Activated CD4-positive, alpha-beta T cell treated with anti-CD3 and anti-CD28 coated beads for 48 hours (primary cell): ENCODE measurements around the gene IPO7.
"Not testable (repeated sequence)": the region's sequence is repeated elsewhere in the genome, so short reads cannot be mapped to it uniquely, and the experiment has no call there.

ENCODE experiments used
- DNase-seq: peaks from one replicate; pipeline ENCODE4 v3.0.0-alpha.2; 2020

Gene IPO7

DNA sequence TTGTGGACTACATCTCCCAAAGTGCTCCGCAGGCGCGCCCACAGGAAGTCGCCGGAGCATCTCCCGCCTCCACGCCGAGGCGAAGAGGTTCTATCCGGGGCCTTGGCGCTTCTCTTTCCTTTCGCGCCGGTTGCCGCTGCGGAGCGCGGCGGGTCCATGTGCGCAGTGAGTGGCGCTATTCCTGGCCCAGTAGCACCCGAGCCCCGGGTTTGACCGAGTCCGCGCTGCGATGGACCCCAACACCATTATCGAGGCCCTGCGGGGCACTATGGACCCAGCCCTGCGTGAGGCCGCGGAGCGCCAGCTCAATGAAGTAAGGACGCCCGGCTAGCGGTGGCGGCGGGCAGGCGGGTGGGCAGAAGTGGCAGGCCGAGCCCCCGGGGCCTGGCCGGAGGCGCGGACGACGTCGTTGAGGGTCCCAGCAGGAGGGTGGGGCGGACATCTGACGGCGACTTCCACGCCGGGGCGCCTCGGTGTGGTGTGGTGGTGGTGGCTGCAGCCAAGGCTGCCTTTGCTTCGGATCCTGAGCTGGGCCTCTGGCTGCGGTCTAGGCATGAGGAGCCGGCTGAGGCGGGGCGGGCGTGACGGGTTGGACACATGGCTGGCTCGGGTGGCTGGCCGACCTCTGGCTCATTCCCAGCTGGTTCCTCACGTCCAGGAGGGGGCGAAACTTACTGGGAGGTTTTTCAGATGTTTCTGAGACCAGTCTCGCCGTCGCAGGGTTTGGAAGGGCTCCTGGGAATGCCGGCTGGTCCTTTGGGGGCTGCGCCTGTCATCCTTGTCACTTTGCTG lies at the start of gene IPO7:
IPO7 (plus strand) TSS at position 118 of the 792 bp plus-strand sequence; CDS start at position 230, 112 bp downstream.
- peak; percentile 94 for DNase-seq

DNA sequence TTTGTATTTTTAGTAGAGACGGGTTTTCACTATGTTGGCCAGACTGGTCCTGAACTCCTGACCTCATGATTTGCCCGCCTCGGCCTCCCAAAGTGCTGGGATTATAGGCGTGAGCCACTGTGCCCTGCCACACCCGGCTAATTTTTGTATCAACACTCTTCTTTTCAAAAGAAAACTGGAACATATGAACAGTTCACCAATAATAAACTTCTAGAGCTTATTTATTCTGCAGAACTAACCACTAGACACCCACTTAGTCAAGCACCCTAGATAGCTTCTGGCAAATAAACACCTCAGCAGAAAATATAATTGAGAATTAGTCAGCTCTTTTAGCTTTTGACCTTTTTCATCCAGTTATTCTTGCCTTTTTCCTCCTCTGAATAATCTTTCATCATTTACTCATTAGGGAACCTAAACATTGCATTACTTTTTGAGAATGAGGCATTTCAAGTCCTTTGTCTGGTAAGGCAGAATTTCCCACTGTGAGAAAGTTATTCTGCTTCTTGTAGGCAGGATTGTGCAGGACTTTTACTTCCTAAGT lies 42.7 kb upstream of the IPO7 start:
- no peak for DNase-seq

DNA sequence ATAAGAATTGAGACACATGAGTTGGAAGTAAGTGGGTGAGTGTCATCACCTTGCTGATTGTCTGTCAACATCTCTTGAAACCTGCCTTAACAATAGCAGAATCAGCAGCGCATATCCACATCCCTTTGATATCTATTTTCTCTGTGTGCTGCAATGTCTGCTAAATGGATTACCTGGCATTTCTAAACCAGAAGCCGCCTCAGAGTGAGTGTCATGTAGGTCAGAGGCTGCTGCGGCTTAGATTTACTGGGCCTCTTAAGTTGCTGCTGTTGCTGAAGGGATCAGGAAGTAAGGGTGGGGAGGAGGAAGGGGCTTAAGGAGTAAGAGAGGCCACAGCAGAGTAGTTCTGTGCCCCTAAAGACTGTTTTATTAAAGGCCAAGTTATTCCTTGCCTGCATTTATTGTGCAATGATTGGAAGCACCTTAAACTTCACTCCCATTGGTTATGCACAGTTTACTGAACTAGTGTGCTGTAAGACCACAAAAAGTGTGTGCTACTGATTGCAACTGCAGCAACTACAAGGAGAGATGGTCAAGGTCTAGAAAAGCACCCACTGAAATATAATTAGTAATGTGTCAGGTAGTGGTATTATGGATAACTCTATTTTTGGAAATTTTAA lies 40.3 kb upstream of the IPO7 start:
- DNase-seq = no peak

DNA sequence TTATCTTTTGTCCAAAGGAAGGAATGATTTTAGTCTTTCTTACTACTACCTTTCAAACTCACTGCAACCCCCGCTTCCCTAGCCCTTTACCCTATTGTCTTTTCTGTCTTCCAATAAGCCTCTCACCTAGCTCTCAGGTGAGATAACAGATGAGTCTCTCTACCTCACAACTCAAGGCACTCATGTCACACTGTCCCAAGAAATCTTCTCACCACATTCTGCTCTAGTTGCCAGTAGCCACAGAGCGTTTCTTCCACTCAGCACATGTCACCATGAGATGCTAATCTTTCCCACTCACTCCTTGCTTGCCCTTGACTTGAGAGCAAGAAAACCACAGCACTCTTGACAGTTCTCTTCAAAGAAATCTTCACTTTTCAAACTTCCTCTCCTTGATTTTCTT lies 37.4 kb upstream of the IPO7 start:
- no peak for DNase-seq

DNA sequence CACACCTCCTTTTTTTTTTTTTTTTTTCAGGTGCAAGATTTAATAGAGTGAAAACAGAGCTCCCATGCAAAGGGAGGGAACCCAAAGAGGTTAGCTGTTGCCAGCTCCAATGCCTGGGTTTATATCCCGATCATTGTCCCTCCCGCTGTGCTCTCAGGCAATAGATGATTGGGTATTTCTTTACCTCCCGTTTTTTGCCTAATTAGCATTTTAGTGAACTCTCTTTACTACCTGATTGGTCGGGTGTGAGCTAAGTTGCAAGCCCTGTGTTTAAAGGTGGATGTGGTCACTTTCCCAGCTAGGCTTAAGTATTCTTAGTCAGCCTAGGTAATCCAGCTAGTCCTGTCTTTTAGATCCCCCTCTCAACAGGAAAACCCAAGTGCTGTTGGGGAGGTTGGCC lies 36.7 kb upstream of the IPO7 start:
- DNase-seq = not testable (repeated sequence)

DNA sequence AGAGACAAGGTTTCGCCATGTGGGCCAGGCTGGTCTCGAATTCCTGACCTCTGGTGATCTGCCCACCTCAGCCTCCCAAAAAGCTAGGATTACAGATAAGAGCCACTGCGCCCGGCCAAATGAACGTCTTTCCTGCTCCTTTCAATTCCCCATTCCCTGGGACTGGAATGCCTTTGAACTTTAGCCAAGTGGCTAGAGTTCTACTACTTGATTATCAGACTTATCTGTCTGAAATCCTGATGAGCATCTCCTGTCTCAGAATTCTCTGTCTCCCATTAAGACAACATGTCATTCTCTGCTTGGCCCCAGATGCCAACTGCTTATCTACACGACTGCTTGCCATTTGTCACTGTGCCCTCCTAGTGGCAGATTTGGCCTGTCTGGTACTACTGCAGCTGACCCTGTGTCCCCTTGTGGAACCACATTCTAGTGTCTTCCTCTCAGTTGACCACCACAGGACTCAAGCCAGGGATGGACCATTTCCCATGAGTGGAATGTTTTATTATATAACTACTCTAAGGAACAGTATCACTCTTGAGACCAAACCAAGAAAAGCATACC lies 33.1 kb upstream of the IPO7 start:
- DNase-seq = no peak

DNA sequence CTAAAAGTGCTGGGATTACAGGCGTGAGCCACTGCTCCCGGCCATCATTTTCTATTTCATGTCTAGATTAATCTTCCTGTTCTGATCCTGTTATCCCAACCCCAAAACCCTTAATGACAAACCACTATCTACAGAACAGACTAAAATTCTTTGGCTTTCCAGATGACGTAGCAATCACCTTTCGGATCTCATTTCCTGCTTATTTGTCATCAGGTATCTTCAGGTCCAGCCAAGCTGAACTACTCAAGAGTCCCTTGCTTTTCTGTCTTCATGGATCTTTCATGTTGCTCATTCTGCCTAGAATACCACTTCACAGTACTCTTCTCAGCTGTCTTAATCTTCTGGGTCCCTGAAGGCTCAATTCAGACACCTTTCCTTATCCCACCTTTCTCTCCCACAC lies 27.4 kb upstream of the IPO7 start:
- no peak for DNase-seq

DNA sequence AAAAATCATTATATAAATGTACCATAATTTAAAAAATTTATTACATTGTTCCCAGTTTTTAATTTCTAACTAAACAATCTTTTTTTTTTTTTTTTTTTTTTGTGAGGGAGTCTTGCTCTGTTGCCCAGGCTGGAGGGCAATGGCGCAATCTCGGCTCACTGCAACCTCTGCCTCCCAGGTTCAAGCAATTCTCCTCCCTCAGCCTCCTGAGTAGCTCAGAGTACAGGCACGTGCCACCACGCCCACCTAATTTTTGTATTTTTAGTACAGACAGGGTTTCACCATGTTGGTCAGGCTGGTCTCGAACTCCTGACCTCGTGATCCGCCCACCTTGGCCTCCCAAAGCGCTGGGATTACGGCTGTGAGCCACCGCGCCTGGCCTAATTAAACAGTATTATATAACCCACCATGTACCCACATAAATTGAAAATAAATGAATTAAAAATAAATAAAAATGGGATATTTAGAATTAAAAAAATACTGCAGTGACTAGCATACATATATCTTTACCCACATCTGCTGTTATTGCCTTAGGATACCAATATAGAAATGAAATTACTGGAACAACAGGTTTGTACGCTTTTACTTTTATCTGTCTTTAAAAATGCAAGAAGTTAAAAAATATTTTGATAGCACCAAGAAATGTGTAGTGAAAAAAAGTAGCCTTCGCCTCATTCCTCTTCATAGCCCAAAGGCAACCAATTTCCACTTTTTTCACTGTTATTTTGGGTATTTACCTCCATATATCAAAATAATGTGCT lies 23.4 kb upstream of the IPO7 start:
- not testable (repeated sequence) for DNase-seq

DNA sequence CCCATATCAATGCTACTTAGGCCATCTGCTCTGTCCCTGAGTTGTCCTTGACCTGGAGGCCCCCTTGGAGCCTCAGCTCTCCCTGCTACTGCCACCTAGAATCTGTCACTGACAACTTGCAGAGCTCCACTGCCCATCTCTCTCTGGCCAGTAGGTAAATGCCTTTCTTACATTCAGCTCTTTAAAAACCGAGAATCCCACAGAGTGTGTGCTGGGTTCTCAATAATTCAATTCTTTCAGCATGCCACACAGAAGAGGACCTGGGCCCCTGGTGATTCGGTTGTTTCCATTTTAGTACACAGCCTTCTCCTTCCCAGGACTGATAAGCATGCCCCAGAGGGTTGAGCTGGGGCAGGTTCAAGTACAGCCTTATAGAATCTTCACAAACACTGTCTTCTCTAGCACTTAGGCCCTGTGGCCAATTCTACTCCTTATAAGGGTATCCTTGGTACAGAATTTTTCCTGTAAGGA lies 22.0 kb upstream of the IPO7 start:
- peak; percentile 33 for DNase-seq

DNA sequence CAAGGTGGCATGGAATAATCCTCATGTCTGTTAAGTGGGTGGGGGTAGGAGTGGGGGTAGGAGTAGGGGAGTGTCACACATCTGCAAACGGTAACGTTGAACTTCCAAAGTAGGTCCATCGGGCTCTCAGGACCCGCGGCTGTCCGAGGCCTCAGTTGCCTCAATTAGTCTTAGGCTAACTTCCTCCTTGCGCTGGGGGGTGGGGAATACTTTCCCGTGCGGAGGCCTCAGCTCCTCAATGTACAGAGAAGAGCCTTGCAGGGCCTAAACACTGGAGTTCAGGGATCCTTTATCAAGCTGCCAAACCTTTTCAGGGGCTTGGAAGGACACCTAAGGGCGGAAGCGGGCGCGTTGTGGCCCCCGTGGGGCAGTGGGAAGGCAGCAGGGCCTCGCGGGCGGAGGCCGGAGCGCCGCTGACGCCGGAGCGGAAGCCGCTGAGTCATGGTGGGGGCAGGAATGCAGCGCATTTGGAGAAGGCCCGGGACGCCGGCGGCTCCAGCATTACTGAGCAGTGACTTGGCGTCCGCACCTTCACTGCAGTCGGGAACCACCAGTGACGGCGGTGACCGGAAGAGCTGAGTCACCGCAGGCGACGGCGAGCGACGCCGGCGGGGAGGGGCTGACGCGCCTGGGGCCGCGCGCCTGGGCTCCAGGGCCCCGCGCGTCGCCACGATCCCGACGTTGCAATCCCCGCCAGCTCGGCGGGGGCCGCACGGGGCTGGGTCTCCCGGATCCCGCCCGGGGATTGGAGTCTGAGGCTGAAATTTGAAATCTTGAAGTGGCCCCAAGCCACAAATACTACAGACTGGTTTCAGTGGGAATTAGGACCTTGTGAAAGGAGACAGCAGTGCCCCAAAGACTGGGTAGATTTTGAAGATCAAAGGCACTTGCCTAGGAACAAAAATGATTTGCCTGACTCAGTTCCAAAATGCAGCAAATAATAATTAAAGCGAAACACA lies 20.2 kb upstream of the IPO7 start:
- DNase-seq = peak; percentile 88

DNA sequence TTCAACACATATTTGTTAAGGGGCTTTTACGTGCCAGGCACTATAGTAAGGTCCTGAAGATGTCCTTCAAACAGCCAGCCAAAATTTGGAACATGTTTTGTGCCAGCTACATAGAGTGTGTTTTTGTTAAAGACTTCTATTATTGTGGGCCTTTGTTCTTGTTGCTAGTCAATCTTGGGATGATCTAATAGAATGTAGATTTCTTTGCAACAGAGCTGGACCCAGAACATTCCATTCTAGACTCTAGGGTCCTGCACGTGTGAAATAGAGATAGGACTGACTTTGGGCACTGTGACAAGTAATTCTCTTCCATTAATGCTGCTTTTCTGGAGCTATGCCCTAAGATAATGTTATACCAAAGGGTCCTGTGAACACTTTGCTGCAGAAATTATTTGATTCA lies 16.9 kb upstream of the IPO7 start:
- no peak for DNase-seq

DNA sequence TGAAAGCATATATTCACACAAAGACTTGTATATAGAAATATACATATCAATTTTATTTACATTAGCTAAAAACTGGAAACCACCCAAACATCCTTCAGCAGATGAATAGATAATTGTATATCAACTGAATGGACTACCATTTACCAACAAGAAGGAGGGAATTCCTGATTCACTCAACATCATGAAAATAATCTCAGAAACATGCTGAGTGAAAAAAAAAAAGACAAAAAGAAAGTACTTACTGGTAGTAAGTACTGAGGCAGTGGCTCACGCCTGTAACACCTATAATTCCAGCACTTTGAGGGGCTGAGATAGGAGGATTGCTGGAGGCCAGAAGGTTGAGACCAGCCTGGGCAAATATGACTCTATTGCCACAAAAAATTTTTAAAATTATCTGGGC lies 7.4 kb upstream of the IPO7 start:
- no peak for DNase-seq

DNA sequence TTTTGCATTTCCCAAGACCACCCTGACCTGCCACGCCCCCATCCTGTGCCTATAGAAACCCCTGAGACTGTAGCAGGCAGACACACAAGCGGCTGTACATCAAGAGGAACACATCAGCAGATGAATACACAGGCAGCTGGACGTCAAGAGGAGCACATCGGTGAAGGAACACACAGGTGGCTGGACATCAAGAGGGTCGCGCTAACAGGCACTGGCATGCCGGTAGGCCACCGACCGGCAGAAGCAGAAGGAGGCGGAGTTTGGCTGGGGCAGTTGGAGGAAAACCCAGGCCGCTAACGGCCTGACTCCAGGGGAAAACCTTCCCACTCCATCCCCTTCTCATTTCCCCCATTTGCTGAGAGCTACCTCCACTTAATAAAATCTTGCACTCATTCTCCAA lies 5.4 kb upstream of the IPO7 start:
- DNase-seq = no peak

DNA sequence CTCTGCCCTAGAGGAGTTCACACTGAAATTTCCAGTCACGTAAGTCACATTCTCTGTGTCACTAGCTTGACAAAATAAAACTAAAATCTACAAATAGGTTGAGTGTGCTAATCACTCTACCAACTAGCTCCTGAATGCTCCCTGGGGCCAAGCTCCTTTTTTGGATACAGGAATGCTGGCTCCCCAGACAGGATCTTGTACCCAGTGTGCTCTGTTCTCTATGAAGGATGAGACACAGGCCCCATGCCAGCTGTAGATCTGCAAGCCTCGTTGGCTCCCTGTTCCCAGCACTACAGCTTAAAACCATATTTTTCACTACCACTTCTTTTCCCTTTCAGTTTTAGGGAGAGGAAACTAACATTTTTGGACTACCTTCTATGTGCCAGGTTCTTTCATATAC lies 3.7 kb upstream of the IPO7 start:
- DNase-seq = no peak

DNA sequence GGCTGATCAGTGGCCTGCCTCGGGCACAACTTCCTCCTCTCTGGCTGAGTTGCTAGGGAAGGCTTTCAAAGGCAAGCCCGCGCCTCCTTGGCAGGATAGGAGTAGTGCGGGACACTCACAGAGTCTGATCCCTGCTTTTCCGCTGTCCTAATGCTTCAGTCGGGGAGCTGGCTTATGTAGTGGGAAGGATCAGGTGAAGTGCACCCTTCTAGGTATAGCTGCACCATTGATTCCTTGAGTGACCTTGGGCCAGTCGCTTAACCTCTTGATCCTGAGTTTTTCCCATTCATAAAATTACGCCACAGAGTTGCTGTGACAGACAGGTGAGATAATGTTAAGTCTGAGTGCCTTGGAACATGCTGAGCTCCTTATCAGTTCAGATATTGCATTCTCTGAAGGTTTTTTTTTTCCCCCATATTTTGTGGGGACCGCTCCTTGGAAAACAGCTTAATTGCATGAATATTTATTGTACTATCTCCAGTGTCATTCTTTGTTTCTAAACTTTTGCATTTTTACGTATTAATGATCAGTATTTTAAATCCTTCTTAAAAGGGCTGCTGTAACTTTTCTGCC lies 961 bp downstream of the IPO7 start:
- peak; percentile 36 for DNase-seq

DNA sequence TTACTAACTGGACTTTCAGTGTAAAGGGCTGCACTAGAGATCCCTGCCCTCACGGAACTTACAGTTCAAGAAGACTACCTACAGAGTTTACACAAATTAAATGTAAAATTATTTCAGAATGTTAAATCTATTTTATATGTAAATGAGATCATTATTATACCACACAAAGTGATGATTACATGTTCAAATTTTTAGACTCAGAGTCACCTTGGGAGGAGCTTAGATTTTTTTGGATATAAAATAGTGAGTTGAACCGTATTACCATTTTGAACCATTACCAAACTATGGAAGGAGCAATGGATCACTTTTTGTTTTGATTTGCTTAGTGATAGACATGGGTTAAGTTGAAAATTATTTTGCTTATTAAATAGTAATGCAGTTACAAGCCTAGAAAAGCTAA lies 1.6 kb downstream of the IPO7 start:
- DNase-seq = no peak

DNA sequence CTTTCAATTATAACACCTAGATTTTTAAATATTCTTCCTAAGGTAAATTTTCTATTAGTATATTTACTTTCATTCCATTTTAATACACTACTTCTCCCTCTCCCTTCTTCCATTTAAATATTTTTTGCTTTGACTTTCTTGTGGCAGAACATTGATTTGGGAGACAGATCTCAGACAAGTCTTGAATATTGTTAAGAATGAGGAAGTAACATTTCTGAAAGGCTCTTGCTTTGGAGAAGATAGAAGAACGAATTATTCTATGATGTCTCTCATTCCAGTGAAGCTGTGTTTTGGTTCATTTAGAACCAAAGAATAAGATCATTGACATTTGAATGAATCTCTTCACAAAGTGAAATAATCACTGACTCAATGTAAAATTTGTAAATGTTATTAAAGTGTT lies 2.4 kb downstream of the IPO7 start:
- no peak for DNase-seq

DNA sequence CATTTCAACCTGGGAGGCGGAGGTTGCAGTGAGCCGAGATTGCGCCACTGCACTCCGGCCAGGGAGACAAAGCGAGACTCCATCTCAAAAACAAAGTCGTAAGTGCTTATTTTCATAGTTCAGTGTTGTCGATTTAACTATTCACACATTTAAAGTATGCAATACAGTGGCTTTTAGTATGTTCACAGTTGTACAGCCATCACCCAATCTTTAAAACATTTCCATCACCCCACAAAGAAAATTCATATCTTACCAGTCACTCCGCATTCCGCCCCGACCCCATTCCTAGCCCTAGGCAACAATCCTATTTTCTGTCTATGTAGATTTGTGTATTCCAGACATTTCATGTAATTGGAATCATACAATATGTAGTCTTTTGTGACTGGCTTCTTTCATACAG lies 11.9 kb downstream of the IPO7 start:
- DNase-seq = no peak

DNA sequence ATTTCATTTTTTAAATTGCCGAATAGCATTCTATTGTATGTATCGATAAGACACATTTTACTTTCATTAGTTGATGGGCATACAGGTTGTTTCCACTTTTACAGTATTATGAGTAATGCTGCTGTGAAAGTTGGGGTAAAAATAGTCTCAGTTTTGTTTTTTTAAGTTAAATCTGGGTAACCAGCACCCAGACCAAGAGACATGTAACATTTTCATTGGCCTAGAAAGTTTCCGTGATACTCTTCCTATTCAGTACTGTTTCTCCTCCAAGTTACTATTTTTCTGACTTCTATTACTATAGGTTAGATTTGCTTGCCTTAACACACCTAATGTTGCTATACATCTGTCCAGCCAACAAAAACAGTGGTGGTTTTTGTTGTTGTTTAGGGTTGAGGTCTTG lies 12.3 kb downstream of the IPO7 start:
- no peak for DNase-seq

DNA sequence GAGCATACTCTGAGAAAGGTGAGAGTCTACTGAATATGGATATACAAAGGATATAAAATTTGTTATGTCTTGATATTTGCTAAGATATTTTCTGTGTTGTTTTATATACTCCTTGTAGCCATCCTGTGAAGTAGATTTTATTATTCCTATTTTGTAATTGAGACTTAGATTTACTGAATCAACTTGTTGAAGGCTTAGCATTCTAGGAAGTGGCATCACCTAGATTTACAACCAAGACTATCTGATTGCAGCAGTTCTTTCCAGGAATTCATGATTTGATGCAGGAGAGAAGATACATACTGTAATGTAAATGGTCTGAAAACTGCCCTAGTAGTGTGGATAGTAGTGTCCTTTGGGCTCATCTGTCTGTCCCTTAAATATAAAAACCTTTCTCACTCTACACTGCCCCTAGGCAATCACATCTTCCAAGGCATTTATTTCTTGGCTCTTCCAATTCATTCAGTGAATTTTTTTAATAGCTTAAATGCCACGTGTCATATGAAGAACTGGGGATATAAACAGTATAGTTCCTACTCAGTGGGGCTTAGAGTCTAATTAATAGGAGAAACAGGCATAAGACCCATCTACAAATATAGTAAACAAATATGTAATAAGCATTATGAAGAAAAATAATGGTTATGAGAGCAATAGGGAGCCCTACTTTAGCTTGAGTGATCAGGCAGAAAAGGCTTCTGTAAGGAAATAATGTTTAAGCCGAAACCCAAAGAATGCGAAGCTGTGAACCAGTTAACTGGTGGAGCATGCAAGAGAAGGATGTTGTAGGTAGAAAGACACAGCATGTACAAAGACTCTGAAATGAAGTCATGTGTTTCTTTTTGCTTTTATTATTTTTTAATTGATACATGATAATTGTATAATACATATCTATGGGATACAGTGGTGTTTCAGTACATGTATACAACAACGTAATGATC lies 13.6 kb downstream of the IPO7 start:
- DNase-seq = no peak
